ENCODE data around the gene ZMYM4. TPM values are rescaled to one million over a fixed set of nuclear protein-coding genes. Genes with fewer than 3 reads are reported as not detected.

ZMYM4 gene
- total RNA-seq, 3 donors from 2014 or later (not counting 1 experiment from before 2014, with no cell fraction given) = 41.0 to 48.0 (median 45.8) TPM

DNA sequence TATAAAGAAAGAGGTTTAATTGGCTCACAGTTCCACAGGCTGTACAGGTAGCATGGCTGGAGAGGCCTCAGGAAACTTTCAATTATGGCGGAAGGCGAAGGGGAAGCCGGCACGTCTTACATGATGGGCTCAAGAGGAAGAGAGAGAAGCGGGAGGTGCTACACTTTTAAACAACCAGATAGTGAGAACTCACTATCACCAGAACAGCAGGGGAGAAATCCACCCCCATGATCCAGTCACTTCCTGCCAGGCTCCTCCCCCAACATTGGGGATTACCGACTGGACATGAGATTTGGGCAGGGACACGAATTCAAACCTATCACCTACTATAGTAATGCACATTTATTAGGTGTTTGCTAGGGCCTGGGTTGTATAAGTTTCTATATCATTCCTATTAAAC is 117.8 kb downstream of the ZMYM4 start:
- DNase-seq (no peak), ATAC-seq (no peak)
- intact Hi-C loops (cut with micrococcal nuclease) = no loop called here
- no peaks in the 10 kb centered on the region for H3K4me1 ChIP-seq (ENCODE audit: control insufficient read depth, insufficient read depth, low read length)
- H3K4me3 ChIP-seq (ENCODE audit: low read length) = no peak overlapping the region
- H3K9me3 ChIP-seq (ENCODE audit: control insufficient read depth, insufficient read depth, low read length) = no peaks in the 10 kb centered on the region
- H3K36me3 ChIP-seq (ENCODE audit: control insufficient read depth, insufficient read depth, low read length) = peaks cover 27% of the 10 kb centered on the region
- Mint-ChIP-seq H3K27me3 (ENCODE audit: low read depth in 2 of 2) (no peaks in the 10 kb centered on the region), H3K36me3 (no peaks in the 10 kb centered on the region), H3K27ac (no peak overlapping the region), H3K4me3 (no peak overlapping the region), H3K4me1 (no peaks in the 10 kb centered on the region), H3K9me3 (no peaks in the 10 kb centered on the region)
- no peak overlapping the region for H3K27ac ChIP-seq (ENCODE audit: low read length)
- WGBS (ENCODE audit: insufficient coverage) = 97% methylated on average over 4 of the region's 7 CpGs
- no peaks in the 10 kb centered on the region for H3K27me3 ChIP-seq (ENCODE audit: control insufficient read depth, insufficient read depth, low read length)
- TF ChIP-seq, protein P1, sequence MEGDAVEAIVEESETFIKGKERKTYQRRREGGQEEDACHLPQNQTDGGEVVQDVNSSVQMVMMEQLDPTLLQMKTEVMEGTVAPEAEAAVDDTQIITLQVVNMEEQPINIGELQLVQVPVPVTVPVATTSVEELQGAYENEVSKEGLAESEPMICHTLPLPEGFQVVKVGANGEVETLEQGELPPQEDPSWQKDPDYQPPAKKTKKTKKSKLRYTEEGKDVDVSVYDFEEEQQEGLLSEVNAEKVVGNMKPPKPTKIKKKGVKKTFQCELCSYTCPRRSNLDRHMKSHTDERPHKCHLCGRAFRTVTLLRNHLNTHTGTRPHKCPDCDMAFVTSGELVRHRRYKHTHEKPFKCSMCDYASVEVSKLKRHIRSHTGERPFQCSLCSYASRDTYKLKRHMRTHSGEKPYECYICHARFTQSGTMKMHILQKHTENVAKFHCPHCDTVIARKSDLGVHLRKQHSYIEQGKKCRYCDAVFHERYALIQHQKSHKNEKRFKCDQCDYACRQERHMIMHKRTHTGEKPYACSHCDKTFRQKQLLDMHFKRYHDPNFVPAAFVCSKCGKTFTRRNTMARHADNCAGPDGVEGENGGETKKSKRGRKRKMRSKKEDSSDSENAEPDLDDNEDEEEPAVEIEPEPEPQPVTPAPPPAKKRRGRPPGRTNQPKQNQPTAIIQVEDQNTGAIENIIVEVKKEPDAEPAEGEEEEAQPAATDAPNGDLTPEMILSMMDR (IDR thresholded peaks at IDR 0.05) = no peak

DNA sequence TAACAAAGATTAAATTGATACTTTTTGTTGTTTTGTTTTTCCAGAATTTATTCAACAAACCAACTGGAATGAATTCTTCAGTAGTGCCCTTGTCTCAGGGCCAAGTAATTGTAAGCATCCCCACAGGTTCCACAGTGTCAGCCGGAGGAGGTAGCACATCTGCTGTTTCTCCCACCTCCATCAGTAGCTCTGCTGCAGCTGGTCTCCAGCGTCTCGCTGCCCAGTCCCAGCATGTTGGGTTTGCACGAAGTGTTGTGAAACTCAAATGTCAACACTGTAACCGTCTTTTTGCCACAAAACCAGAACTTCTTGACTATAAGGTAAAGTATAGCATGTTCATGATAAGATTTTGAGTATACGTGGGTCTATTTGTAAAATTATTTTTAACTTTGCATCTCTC is 118.5 kb downstream of the ZMYM4 start:
- no peaks in the 10 kb centered on the region for H3K27me3 Mint-ChIP-seq (ENCODE audit: low read depth in 2 of 2)
- 97% methylated on average over 5 of the region's 6 CpGs for WGBS (ENCODE audit: insufficient coverage)
- H3K4me3 Mint-ChIP-seq = no peak overlapping the region

DNA sequence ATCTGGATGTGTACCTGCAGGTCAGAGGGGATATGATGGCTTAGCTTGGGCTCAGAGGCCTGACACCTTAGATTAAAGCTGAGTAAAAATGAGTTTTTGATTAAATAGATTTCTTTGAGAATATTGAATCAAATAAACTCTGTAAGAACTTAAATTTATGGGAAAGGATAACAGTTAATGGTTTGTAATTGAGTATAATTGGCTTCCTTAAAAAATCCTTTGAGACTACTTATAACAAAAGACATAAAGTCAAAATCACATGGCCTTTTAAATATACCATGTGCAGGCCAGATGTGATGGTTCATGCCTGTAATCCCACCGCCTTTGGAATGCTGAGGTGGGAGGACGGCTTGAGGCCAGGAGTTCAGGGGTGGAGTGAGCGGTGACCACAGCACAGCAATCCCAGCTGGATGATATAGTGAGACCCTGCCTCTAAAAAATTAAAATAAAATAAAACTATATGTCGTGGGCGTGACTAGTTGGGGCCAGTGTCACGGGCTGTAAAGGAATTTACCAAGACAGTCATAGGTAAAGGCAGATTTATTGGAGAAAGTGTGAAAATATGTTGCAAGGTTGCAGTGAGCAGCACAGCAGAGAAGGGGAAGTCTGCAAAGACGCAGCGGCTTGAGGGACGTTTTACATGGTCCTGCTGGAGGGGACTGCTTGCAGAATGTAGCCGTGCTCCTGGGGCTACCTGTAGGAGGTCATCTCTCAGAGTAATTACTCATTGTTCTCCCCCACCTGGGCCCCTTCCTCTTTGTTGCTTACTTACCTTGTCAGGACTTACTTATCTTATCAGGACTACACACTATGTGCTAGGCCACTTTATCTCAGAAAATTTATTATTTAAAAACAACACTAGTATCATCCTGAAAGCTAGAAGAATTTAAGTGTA is 122.3 kb downstream of the ZMYM4 start:
- intact Hi-C loops (cut with micrococcal nuclease) = no loop called here
- TF ChIP-seq, protein P1 (IDR thresholded peaks at IDR 0.05) = no peak
- Mint-ChIP-seq H3K4me3 (no peak overlapping the region), H3K36me3 (peaks cover 8% of the 10 kb centered on the region), H3K9me3 (no peaks in the 10 kb centered on the region), H3K4me1 (no peaks in the 10 kb centered on the region), H3K27me3 (ENCODE audit: low read depth in 2 of 2) (no peaks in the 10 kb centered on the region), H3K27ac (no peak overlapping the region)
- no peak for DNase-seq
- no peaks in the 10 kb centered on the region for H3K27me3 ChIP-seq (ENCODE audit: control insufficient read depth, insufficient read depth, low read length)
- no peak overlapping the region for H3K27ac ChIP-seq (ENCODE audit: low read length)
- H3K4me1 ChIP-seq (ENCODE audit: control insufficient read depth, insufficient read depth, low read length) = no peaks in the 10 kb centered on the region
- H3K36me3 ChIP-seq (ENCODE audit: control insufficient read depth, insufficient read depth, low read length) = peaks cover 57% of the 10 kb centered on the region
- H3K4me3 ChIP-seq (ENCODE audit: low read length) = no peak overlapping the region
- 95% methylated on average over 10 of the region's 10 CpGs for WGBS (ENCODE audit: insufficient coverage)
- no peaks in the 10 kb centered on the region for H3K9me3 ChIP-seq (ENCODE audit: control insufficient read depth, insufficient read depth, low read length)
- ATAC-seq = no peak

More for the DNA sequence above, 118.5 kb downstream of the ZMYM4 start:
- Mint-ChIP-seq H3K36me3 (no peaks in the 10 kb centered on the region), H3K9me3 (no peaks in the 10 kb centered on the region), H3K27ac (no peak overlapping the region), H3K4me1 (no peaks in the 10 kb centered on the region)
- Histone ChIP-seq H3K4me1 (ENCODE audit: control insufficient read depth, insufficient read depth, low read length) (no peaks in the 10 kb centered on the region), H3K27ac (ENCODE audit: low read length) (no peak overlapping the region), H3K4me3 (ENCODE audit: low read length) (no peak overlapping the region), H3K27me3 (ENCODE audit: control insufficient read depth, insufficient read depth, low read length) (no peaks in the 10 kb centered on the region), H3K36me3 (ENCODE audit: control insufficient read depth, insufficient read depth, low read length) (peaks cover 27% of the 10 kb centered on the region), H3K9me3 (ENCODE audit: control insufficient read depth, insufficient read depth, low read length) (no peaks in the 10 kb centered on the region)
- ATAC-seq (no peak), DNase-seq (no peak)
- intact Hi-C loops (cut with micrococcal nuclease) = no loop called here
- TF ChIP-seq, protein P1 (IDR thresholded peaks at IDR 0.05) = no peak

Measured in natural killer cell (primary cell).